HL-60 (cell line): ENCODE data around the gene KRT6C.

Experiments
- DNase-seq, 2 experiments: peaks; one replicate each; pipeline ENCODE4 v3.0.0-alpha.2; 2010 to 2020; ENCODE audit warnings: low read depth in 1 of 2, low spot score in 1 of 2
- H3K27ac ChIP-seq: fragments of 250-450 bp; sonication (Bioruptor Pico); replicated peaks from 2 replicates; pipeline ENCODE4 v1.5.1; 2020; ENCODE audit warnings: mild to moderate bottlenecking, moderate library complexity
- H3K27me3 ChIP-seq: fragments of 250-450 bp; sonication (Bioruptor Pico); 2 replicates; pipeline ENCODE4 v1.5.1; 2021; ENCODE audit warnings: mild to moderate bottlenecking, moderate library complexity; ENCODE audit not compliant: insufficient read depth, poor library complexity, severe bottlenecking
- H3K4me3 ChIP-seq: replicated peaks from 2 replicates; pipeline ENCODE4 v1.5.1; 2011; ENCODE audit warnings: mild to moderate bottlenecking, control low read depth, low read length; ENCODE audit not compliant: insufficient read depth
- CTCF ChIP-seq: IDR thresholded peaks from one replicate; pipeline ENCODE4 v1.5.1; 2011; ENCODE audit warnings: low read length, control low read depth, inconsistent platforms; ENCODE audit not compliant: insufficient read depth
- GABPA ChIP-seq: IDR thresholded peaks from 2 replicates; pipeline ENCODE4 v1.6.1; 2012; ENCODE audit warnings: low read depth
- POLR2AphosphoS5 ChIP-seq: IDR thresholded peaks from 2 replicates; pipeline ENCODE4 v1.6.1; 2012; ENCODE audit warnings: low read depth
- REST ChIP-seq: IDR thresholded peaks from 2 replicates; pipeline ENCODE4 v1.6.1; 2012; ENCODE audit warnings: low read depth; ENCODE audit not compliant: insufficient replicate concordance
- SPI1 ChIP-seq: IDR thresholded peaks from 2 replicates; pipeline ENCODE4 v1.6.1; 2012; ENCODE audit warnings: low read depth, mild to moderate bottlenecking, borderline replicate concordance

The KRT6C gene

GRCh38 chr12:52443966-52444365 is 29.6 kb downstream of the KRT6C start:
- no peak overlapping the region for H3K4me3 ChIP-seq
- H3K27me3 ChIP-seq = peaks cover 5% of the 10 kb centered on the region
- DNase-seq = no peak
- H3K27ac ChIP-seq = no peak overlapping the region
- TF ChIP-seq CTCF (no peak), SPI1 (no peak), REST (no peak), GABPA (no peak), POLR2AphosphoS5 (no peak)

- Histone ChIP-seq H3K27ac (no peak overlapping the region), H3K27me3 (peaks cover 5% of the 10 kb centered on the region), H3K4me3 (no peak overlapping the region)
- no peak for DNase-seq
- TF ChIP-seq CTCF = no peak
- no peak for TF ChIP-seq REST
- no peak for TF ChIP-seq SPI1
- no peak for TF ChIP-seq GABPA
- no peak for TF ChIP-seq POLR2AphosphoS5
Measured at GRCh38 chr12:52442600-52443061, 31.0 kb downstream of the KRT6C start.

- no peak for TF ChIP-seq POLR2AphosphoS5
- H3K4me3 ChIP-seq = no peak overlapping the region
- H3K27me3 ChIP-seq = peaks cover 5% of the 10 kb centered on the region
- no peak overlapping the region for H3K27ac ChIP-seq
- DNase-seq = no peak
Measured at GRCh38 chr12:52441320-52441911, 32.2 kb downstream of the KRT6C start.

- Histone ChIP-seq H3K27me3 (peaks cover 4% of the 10 kb centered on the region), H3K4me3 (no peak overlapping the region), H3K27ac (no peak overlapping the region)
- DNase-seq = no peak
- no peak for TF ChIP-seq REST
- no peak for TF ChIP-seq POLR2AphosphoS5
- no peak for TF ChIP-seq SPI1
- no peak for TF ChIP-seq CTCF
Measured at GRCh38 chr12:52440821-52441319, 32.7 kb downstream of the KRT6C start.
